ENCODE data around the gene TNC. TPM values are rescaled to one million over a fixed set of nuclear protein-coding genes. Genes with fewer than 3 reads are reported as not detected.

TNC gene
- total and polyA plus RNA-seq, 10 donors = 1.7 to 126 (median 47.9) TPM

GRCh38 chr9:115103746-115104477, 14.0 kb downstream of the TNC start:
- Histone ChIP-seq H3K9me3 (no peaks in the 10 kb centered on the region), H3K4me3 (no peak overlapping the region), H3K27me3 (replicated peaks in 1 of 7) (no peaks in the 10 kb centered on the region), H3K4me1 (peaks cover 0 to 14% (median 0%) of the 10 kb centered on the region in 6 donors), H3K36me3 (no peaks in the 10 kb centered on the region), H3K27ac (no peak overlapping the region)
- no peak for DNase-seq
- intact Hi-C loops (cut with DNase I; ENCODE audit: low total_unique reads) = no loop called here
- no peak for TF ChIP-seq CTCF (IDR thresholded peaks at IDR 0.05 in 8 of 11, conservative IDR thresholded peaks at IDR 0.05 in 3 of 11)
- no peak for TF ChIP-seq POLR2A (IDR thresholded peaks at IDR 0.05)
- TF ChIP-seq POLR2AphosphoS5 (IDR thresholded peaks at IDR 0.05) = no peak
- WGBS, 5 donors = 83 to 97% (median 89%) methylated on average over 3 of the region's 3 CpGs

DNA sequence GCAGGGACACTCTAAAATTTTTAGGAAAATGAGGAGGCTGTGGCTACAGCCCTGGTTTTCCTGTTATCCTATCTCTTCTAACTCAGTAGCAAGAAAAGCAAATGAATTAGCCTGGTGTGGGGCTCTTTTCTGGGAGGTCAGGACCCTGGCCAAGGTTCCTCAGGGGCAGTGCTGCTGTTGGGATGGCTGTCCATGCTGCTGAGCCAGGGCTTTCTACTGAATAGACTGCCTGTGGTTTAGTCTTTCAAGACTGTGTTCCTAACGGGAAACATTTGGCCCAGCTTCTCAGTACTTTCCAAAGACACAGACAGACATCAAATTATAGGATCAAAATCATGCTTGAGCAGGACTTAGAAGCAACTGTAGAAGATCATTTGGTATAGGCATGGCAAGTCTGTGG, 18.1 kb downstream of the TNC start:
- H3K27ac ChIP-seq = no peak overlapping the region
- no peaks in the 10 kb centered on the region for H3K36me3 ChIP-seq
- no peaks in the 10 kb centered on the region for H3K9me3 ChIP-seq
- H3K27me3 ChIP-seq (replicated peaks in 1 of 7) = no peaks in the 10 kb centered on the region
- TF ChIP-seq POLR2AphosphoS5 (IDR thresholded peaks at IDR 0.05) (no peak), POLR2A (IDR thresholded peaks at IDR 0.05) (no peak), CTCF (IDR thresholded peaks at IDR 0.05 in 8 of 11, conservative IDR thresholded peaks at IDR 0.05 in 3 of 11) (no peak)
- 27 to 83% (median 74%) methylated on average over 1 of the region's 1 CpG for WGBS, 5 donors
- H3K4me1 ChIP-seq = peaks cover 0 to 8% (median 0%) of the 10 kb centered on the region in 6 donors
- no peak overlapping the region for H3K4me3 ChIP-seq
- intact Hi-C loops (cut with DNase I; ENCODE audit: low total_unique reads) = no loop called here
- no peak for DNase-seq

- WGBS, 5 donors = 52 to 60% (median 57%) methylated on average over 5 of the region's 5 CpGs
- Histone ChIP-seq H3K4me3 (no peak overlapping the region), H3K4me1 (peaks cover 0 to 8% (median 0%) of the 10 kb centered on the region in 6 donors), H3K27ac (peak overlapping the region in 3 of 8 donors; percentile 4 to 47 (median 9)), H3K27me3 (replicated peaks in 1 of 7) (no peaks in the 10 kb centered on the region), H3K9me3 (no peaks in the 10 kb centered on the region), H3K36me3 (no peaks in the 10 kb centered on the region)
- no peak for DNase-seq
- TF ChIP-seq POLR2AphosphoS5 (IDR thresholded peaks at IDR 0.05) (no peak), POLR2A (IDR thresholded peaks at IDR 0.05) (no peak), CTCF (IDR thresholded peaks at IDR 0.05 in 8 of 11, conservative IDR thresholded peaks at IDR 0.05 in 3 of 11) (no peak)
- intact Hi-C loops (cut with DNase I; ENCODE audit: low total_unique reads) = no loop called here
Observed at GRCh38 chr9:115098226-115098965, 19.6 kb downstream of the TNC start.

- TF ChIP-seq CTCF (IDR thresholded peaks at IDR 0.05 in 8 of 11, conservative IDR thresholded peaks at IDR 0.05 in 3 of 11) (no peak), POLR2A (IDR thresholded peaks at IDR 0.05) (no peak), POLR2AphosphoS5 (IDR thresholded peaks at IDR 0.05) (no peak)
- DNase-seq = no peak
Observed at GRCh38 chr9:115093520-115093919, 24.4 kb downstream of the TNC start.

More at GRCh38 chr9:115093520-115093919, 24.4 kb downstream of the TNC start:
- WGBS, 5 donors = 86 to 94% (median 91%) methylated on average over 2 of the region's 2 CpGs
- Histone ChIP-seq H3K4me1 (peaks cover 0 to 5% (median 0%) of the 10 kb centered on the region in 6 donors), H3K27ac (no peak overlapping the region), H3K36me3 (peaks cover 0 to 5% (median 0%) of the 10 kb centered on the region in 6 donors), H3K27me3 (replicated peaks in 1 of 7) (no peaks in the 10 kb centered on the region), H3K9me3 (no peaks in the 10 kb centered on the region), H3K4me3 (no peak overlapping the region)
- intact Hi-C loops (cut with DNase I; ENCODE audit: low total_unique reads) = no loop called here

Measured in spleen (tissue), 11 donors.